ENCODE data around the gene SIM2.
"Not testable (repeated sequence)": the region's sequence is repeated elsewhere in the genome, so short reads cannot be mapped to it uniquely, and the experiment has no call there.

SIM2 gene

GRCh38 chr21:36698981-36699545 lies at the start of gene SIM2:
Gene SIM2 (plus strand): TSS chr21:36699115. CDS start chr21:36699747, 632 bp downstream.
- H3K4me3 ChIP-seq (ENCODE audit: low read depth, low read length) = no peak within 1 kb of the TSS
- peaks cover 96% of the 10 kb centered on the region for H3K27me3 ChIP-seq (replicated peaks)
- H3K36me3 ChIP-seq (replicated peaks) = no peaks in the 10 kb centered on the region
- DNase-seq = no peak
- TF ChIP-seq CTCF (IDR thresholded peaks at IDR 0.05; ENCODE audit: low read depth, low read length, missing control alignments) = no peak
- in situ Hi-C loops (cut with HindIII; ENCODE audit: low pct_ligation_motif_present, low sequenced_read_pairs) = no loop called here
- no peak within 1 kb of the TSS for H3K27ac ChIP-seq

GRCh38 chr21:36654324-36654723 lies 44.6 kb upstream of the SIM2 start:
- no peak for DNase-seq
- Histone ChIP-seq H3K4me3 (ENCODE audit: low read depth, low read length) (no peak overlapping the region), H3K36me3 (replicated peaks) (no peaks in the 10 kb centered on the region), H3K27me3 (replicated peaks) (no peaks in the 10 kb centered on the region), H3K27ac (no peak overlapping the region)
- no peak for TF ChIP-seq CTCF (IDR thresholded peaks at IDR 0.05; ENCODE audit: low read depth, low read length, missing control alignments)
- in situ Hi-C loops (cut with HindIII; ENCODE audit: low pct_ligation_motif_present, low sequenced_read_pairs) = no loop called here

GRCh38 chr21:36654796-36655325 lies 44.1 kb upstream of the SIM2 start:
- Histone ChIP-seq H3K36me3 (replicated peaks) (no peaks in the 10 kb centered on the region), H3K4me3 (ENCODE audit: low read depth, low read length) (no peak overlapping the region), H3K27ac (no peak overlapping the region), H3K27me3 (replicated peaks) (no peaks in the 10 kb centered on the region)
- DNase-seq = no peak
- in situ Hi-C loops (cut with HindIII; ENCODE audit: low pct_ligation_motif_present, low sequenced_read_pairs) = no loop called here
- no peak for TF ChIP-seq CTCF (IDR thresholded peaks at IDR 0.05; ENCODE audit: low read depth, low read length, missing control alignments)

- H3K36me3 ChIP-seq (replicated peaks) = no peaks in the 10 kb centered on the region
- in situ Hi-C loops (cut with HindIII; ENCODE audit: low pct_ligation_motif_present, low sequenced_read_pairs) = no loop called here
- no peak overlapping the region for H3K4me3 ChIP-seq (ENCODE audit: low read depth, low read length)
- H3K27ac ChIP-seq = no peak overlapping the region
- no peaks in the 10 kb centered on the region for H3K27me3 ChIP-seq (replicated peaks)
- no peak for TF ChIP-seq CTCF (IDR thresholded peaks at IDR 0.05; ENCODE audit: low read depth, low read length, missing control alignments)
- no peak for DNase-seq
Measured at GRCh38 chr21:36656138-36656537, 42.8 kb upstream of the SIM2 start.

- H3K4me3 ChIP-seq (ENCODE audit: low read depth, low read length); H3K27me3 ChIP-seq (replicated peaks); in situ Hi-C loops (cut with HindIII; ENCODE audit: low pct_ligation_motif_present, low sequenced_read_pairs); H3K27ac ChIP-seq; DNase-seq; H3K36me3 ChIP-seq (replicated peaks): not testable (repeated sequence)
Measured at GRCh38 chr21:36657290-36657689, 41.6 kb upstream of the SIM2 start.

- no peak for TF ChIP-seq CTCF (IDR thresholded peaks at IDR 0.05; ENCODE audit: low read depth, low read length, missing control alignments)
- Histone ChIP-seq H3K27ac (no peak overlapping the region), H3K4me3 (ENCODE audit: low read depth, low read length) (no peak overlapping the region), H3K27me3 (replicated peaks) (no peaks in the 10 kb centered on the region), H3K36me3 (replicated peaks) (no peaks in the 10 kb centered on the region)
- DNase-seq = no peak
- in situ Hi-C loops (cut with HindIII; ENCODE audit: low pct_ligation_motif_present, low sequenced_read_pairs) = no loop called here
Measured at GRCh38 chr21:36657999-36658398, 40.9 kb upstream of the SIM2 start.

Measured in brain microvascular endothelial cell (primary cell).